ENCODE measurements around the gene CDCA7.
"Not testable (repeated sequence)": the region's sequence is repeated elsewhere in the genome, so short reads cannot be mapped to it uniquely, and the experiment has no call there.

The CDCA7 gene

GRCh38 chr2:173404841-173405750, 50.4 kb downstream of the CDCA7 start:
- no peak for DNase-seq

GRCh38 chr2:173407176-173407575, 52.5 kb downstream of the CDCA7 start:
- DNase-seq = no peak

GRCh38 chr2:173407646-173408045, 53.0 kb downstream of the CDCA7 start:
- DNase-seq = no peak

DNA sequence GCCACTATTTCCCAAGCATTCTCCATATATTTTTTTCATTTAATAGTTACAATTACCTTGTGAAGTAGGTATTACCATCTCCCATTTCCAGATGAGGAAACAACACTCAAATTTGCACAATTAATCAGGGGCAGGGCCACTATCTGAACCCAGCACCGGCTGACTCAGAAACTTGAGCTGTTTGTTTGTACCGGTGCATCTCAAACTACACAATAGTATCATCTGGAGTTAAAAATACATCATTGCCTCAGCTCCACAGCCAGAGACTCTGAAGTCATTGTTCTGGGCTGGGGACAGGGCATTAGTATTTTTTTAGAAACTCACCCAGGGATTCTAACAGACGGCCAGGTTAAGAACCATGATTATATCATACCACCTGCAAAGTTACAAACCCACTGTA, 55.9 kb downstream of the CDCA7 start:
- DNase-seq = no peak

DNA sequence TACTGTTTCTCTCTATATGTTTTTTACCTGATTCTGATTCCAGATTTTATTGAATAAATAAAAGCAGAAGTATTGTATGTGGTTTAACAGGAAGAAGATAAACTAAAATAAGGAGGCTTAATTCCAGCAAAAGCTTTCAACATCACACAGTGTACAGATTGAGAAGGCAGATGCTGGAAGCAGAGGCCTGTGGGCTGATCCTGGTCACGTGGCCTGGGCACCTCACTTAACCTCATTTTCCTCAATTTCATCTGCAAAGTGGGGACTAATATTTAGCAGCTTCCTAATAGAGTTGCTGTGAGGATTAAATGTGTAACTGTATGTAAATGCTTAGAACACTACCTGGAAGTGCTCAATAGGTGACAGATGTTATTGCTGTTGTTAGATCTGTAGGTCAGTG, 58.0 kb downstream of the CDCA7 start:
- no peak for DNase-seq

DNA sequence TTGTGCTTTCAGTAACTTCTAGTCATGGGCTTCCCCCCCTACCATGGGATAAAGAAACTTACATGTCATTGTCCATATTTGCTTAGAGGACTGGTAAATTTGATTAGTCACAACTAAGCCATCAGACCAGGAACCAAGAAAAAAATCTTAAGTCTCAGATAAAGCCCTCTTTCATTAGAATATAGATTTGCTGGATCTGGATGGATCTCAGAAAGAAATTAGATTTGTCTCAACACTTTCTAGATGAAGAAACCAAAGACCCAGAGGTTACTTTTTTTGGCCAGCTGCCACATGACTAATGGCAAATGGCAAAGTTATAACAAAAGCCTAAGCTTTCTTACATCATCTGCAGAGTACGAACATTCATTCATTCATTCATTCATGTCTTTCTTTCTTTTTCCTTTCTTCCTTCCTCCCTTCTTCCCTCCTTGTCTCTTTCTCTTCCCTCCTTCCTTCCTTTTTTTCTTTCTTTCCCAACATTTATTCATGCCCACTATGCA, 60.2 kb downstream of the CDCA7 start:
- DNase-seq = no peak

GRCh38 chr2:173415431-173416381, 61.0 kb downstream of the CDCA7 start:
- no peak for DNase-seq

GRCh38 chr2:173416415-173417152, 61.9 kb downstream of the CDCA7 start:
- DNase-seq = not testable (repeated sequence)

DNA sequence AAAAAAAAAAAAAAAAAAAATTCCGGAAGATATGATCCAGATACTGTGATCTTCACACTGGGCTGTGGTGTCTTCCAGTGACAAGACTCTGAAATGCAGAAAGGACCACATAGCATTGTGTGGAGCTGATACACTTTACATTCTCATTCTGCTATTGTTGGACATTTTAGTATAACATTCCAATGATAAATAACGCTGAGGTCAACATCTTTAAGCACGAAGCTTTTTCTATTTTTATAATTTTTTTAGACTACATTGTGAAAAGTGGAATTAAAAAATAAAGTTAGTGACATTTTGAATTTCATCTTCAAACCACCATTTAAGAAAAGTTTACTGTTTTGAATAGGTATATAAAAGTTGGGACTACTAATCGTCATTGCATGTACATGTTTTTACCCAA, 62.7 kb downstream of the CDCA7 start:
- no peak for DNase-seq

DNA sequence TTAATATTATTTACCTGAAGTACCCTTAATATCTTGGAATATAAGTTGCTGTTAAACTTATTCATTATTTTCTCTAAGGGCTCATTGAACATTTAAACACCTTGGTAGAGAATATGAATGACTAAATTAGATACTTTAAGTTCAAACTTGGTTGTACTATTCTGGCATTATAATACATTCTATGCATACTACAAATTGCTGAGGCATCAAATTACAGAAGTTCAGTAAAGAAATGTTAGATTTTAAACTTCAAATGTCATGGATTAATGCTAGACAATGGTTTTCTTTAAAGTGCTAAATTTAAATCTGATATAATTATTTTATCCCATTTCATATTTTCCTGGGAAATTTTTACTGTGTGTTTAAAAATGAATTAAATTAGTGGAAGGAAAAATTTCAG, 63.1 kb downstream of the CDCA7 start:
- no peak for DNase-seq
